ENCODE measurements around the gene DRG1. TPM values are rescaled to one million over a fixed set of nuclear protein-coding genes. Genes with fewer than 3 reads are reported as not detected.

Gene DRG1
- total RNA-seq, 1 experiment from 2014 or later = 79.2 TPM

GRCh38 chr22:31440681-31441080, 41.3 kb downstream of the DRG1 start (continued):
- no peak for TF ChIP-seq ZNF532 (CRISPR knock-in tag; IDR thresholded peaks at IDR 0.05; ENCODE audit: borderline replicate concordance)
- TF ChIP-seq EMX1 (CRISPR knock-in tag; IDR thresholded peaks at IDR 0.05) = no peak
- TF ChIP-seq ERG (CRISPR knock-in tag; IDR thresholded peaks at IDR 0.05) = no peak
- TF ChIP-seq GRHL2 (CRISPR knock-in tag; IDR thresholded peaks at IDR 0.05; ENCODE audit: insufficient replicate concordance, severe bottlenecking) = no peak
- TF ChIP-seq ZBTB21 (CRISPR knock-in tag; IDR thresholded peaks at IDR 0.05; ENCODE audit: borderline replicate concordance) = no peak
- TF ChIP-seq RELA (CRISPR knock-in tag; IDR thresholded peaks at IDR 0.05; ENCODE audit: borderline replicate concordance) = no peak
- TF ChIP-seq, protein P1, sequence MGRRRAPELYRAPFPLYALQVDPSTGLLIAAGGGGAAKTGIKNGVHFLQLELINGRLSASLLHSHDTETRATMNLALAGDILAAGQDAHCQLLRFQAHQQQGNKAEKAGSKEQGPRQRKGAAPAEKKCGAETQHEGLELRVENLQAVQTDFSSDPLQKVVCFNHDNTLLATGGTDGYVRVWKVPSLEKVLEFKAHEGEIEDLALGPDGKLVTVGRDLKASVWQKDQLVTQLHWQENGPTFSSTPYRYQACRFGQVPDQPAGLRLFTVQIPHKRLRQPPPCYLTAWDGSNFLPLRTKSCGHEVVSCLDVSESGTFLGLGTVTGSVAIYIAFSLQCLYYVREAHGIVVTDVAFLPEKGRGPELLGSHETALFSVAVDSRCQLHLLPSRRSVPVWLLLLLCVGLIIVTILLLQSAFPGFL (CRISPR knock-in tag; IDR thresholded peaks at IDR 0.05; ENCODE audit: borderline replicate concordance) = no peak

- POLR2A ChIA-PET = no interaction called here
- no peak overlapping the region for H3K27ac Mint-ChIP-seq
- TF ChIP-seq IRF1 (CRISPR knock-in tag; IDR thresholded peaks at IDR 0.05) = no peak
- TF ChIP-seq RORB (CRISPR knock-in tag; IDR thresholded peaks at IDR 0.05) = no peak
- TF ChIP-seq PRRX2 (CRISPR knock-in tag; IDR thresholded peaks at IDR 0.05) = no peak
- TF ChIP-seq TCF7 (CRISPR knock-in tag; IDR thresholded peaks at IDR 0.05; ENCODE audit: low read depth) = no peak
Measured at GRCh38 chr22:31441652-31442051, 42.2 kb downstream of the DRG1 start.

GRCh38 chr22:31442768-31443489, 43.5 kb downstream of the DRG1 start:
- TF ChIP-seq CDX4 (CRISPR knock-in tag; IDR thresholded peaks at IDR 0.05; ENCODE audit: borderline replicate concordance) = no peak
- TF ChIP-seq JAZF1 (CRISPR knock-in tag; IDR thresholded peaks at IDR 0.05) = no peak
- TF ChIP-seq STAT6 (CRISPR knock-in tag; conservative IDR thresholded peaks at IDR 0.05; ENCODE audit: low read depth) = no peak
- TF ChIP-seq ATF2 (CRISPR knock-in tag; IDR thresholded peaks at IDR 0.05; ENCODE audit: borderline replicate concordance, low read depth) = no peak
- TF ChIP-seq, protein P2, sequence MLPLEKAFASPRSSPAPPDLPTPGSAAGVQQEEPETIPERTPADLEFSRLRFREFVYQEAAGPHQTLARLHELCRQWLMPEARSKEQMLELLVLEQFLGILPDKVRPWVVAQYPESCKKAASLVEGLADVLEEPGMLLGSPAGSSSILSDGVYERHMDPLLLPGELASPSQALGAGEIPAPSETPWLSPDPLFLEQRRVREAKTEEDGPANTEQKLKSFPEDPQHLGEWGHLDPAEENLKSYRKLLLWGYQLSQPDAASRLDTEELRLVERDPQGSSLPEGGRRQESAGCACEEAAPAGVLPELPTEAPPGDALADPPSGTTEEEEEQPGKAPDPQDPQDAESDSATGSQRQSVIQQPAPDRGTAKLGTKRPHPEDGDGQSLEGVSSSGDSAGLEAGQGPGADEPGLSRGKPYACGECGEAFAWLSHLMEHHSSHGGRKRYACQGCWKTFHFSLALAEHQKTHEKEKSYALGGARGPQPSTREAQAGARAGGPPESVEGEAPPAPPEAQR (CRISPR knock-in tag; IDR thresholded peaks at IDR 0.05) = no peak
- TF ChIP-seq ZNF423 (CRISPR knock-in tag; IDR thresholded peaks at IDR 0.05) = no peak
- H3K4me1 Mint-ChIP-seq = no peaks in the 10 kb centered on the region
- no peak overlapping the region for H3K4me3 Mint-ChIP-seq
- peaks cover 42% of the 10 kb centered on the region for H3K36me3 Mint-ChIP-seq
- H3K9me3 Mint-ChIP-seq = no peaks in the 10 kb centered on the region
- ChIA-PET CTCF (interaction anchor here (0.6 to 1.2 kb wide), 3 partner anchors 9 to 223 kb away, joined by 4 to 5 read pairs (median 4); no protein-coding TSS in a partner anchor), POLR2A (no interaction called here)
- H3K27me3 Mint-ChIP-seq (ENCODE audit: low read depth) = no peaks in the 10 kb centered on the region
- ATAC-seq = peak; percentile 39; the same call in 1 of the 2 replicates
- no peak for DNase-seq (ENCODE audit: low spot score)
- H3K27ac Mint-ChIP-seq = no peak overlapping the region

More at GRCh38 chr22:31441652-31442051, 42.2 kb downstream of the DRG1 start:
- H3K4me3 Mint-ChIP-seq = no peak overlapping the region
- no peaks in the 10 kb centered on the region for H3K27me3 Mint-ChIP-seq (ENCODE audit: low read depth)
- ATAC-seq (no peak), DNase-seq (ENCODE audit: low spot score) (no peak)
- CTCF ChIA-PET = no interaction called here
- H3K4me1 Mint-ChIP-seq = no peaks in the 10 kb centered on the region
- H3K36me3 Mint-ChIP-seq = peaks cover 47% of the 10 kb centered on the region
- no peaks in the 10 kb centered on the region for H3K9me3 Mint-ChIP-seq
